Measurements from ENCODE around the gene CEP72. TPM values are rescaled to one million over a fixed set of nuclear protein-coding genes. Genes with fewer than 3 reads are reported as not detected.

Gene CEP72
- total RNA-seq, 4 donors from 2014 or later, result 7.2 to 11.9 (median 9.2) TPM

- DNase-seq (ENCODE audit: low spot score in 2 of 2), result no peak
- WGBS, 2 donors, result 96% methylated on average over 6 of the region's 6 CpGs
- TF ChIP-seq POLR2A (IDR thresholded peaks at IDR 0.05) (no peak), CTCF (IDR thresholded peaks at IDR 0.05) (no peak)
- intact Hi-C loops (cut with DNase I; ENCODE audit: low total_unique reads), result no loop called here
- no peak overlapping the region for H3K4me3 ChIP-seq (ENCODE audit: low read depth, poor library complexity, severe bottlenecking)
Observed at GRCh38 chr5:657570-657969, 45.4 kb downstream of the CEP72 start.

- no peak overlapping the region for H3K4me3 ChIP-seq (ENCODE audit: low read depth, poor library complexity, severe bottlenecking)
- intact Hi-C loops (cut with DNase I; ENCODE audit: low total_unique reads), result no loop called here
- WGBS, 2 donors, result 95 to 98% methylated on average over 5 of the region's 5 CpGs
- DNase-seq (ENCODE audit: low spot score in 2 of 2), result no peak
- no peak for TF ChIP-seq CTCF (IDR thresholded peaks at IDR 0.05)
Observed at GRCh38 chr5:658103-658502, 46.0 kb downstream of the CEP72 start.

GRCh38 chr5:659496-660263, 47.5 kb downstream of the CEP72 start:
- 92 to 95% methylated on average over 16 of the region's 16 CpGs for WGBS, 2 donors
- DNase-seq (ENCODE audit: low spot score in 2 of 2), result no peak
- TF ChIP-seq CTCF (IDR thresholded peaks at IDR 0.05) (no peak), POLR2A (IDR thresholded peaks at IDR 0.05) (no peak)
- H3K4me3 ChIP-seq (ENCODE audit: low read depth, poor library complexity, severe bottlenecking), result no peak overlapping the region
- intact Hi-C loops (cut with DNase I; ENCODE audit: low total_unique reads), result no loop called here

- intact Hi-C loops (cut with DNase I; ENCODE audit: low total_unique reads), result no loop called here
- WGBS, 2 donors, result 94 to 95% methylated on average over 11 of the region's 11 CpGs
- no peak for DNase-seq (ENCODE audit: low spot score in 2 of 2)
- TF ChIP-seq CTCF (IDR thresholded peaks at IDR 0.05) (no peak), POLR2A (IDR thresholded peaks at IDR 0.05) (no peak)
- H3K4me3 ChIP-seq (ENCODE audit: low read depth, poor library complexity, severe bottlenecking), result no peak overlapping the region
Observed at GRCh38 chr5:660491-661030, 48.4 kb downstream of the CEP72 start.

- H3K4me3 ChIP-seq (ENCODE audit: low read depth, poor library complexity, severe bottlenecking), result no peak overlapping the region
- DNase-seq (ENCODE audit: low spot score in 2 of 2), result no peak
- no peak for TF ChIP-seq POLR2A (IDR thresholded peaks at IDR 0.05)
- TF ChIP-seq CTCF (IDR thresholded peaks at IDR 0.05), result no peak
- intact Hi-C loops (cut with DNase I; ENCODE audit: low total_unique reads), result no loop called here
- WGBS, 2 donors, result 91 to 95% methylated on average over 50 of the region's 53 CpGs
Observed at GRCh38 chr5:661891-662750, 50.0 kb downstream of the CEP72 start.
